Activated CD4-positive, alpha-beta T cell treated with anti-CD3 and anti-CD28 coated beads, Interleukin-2, amount 10 ng/mL, durations not matched to agents 7 days and 5 days (primary cell): Measurements from ENCODE around the gene TMEM100. TPM values are rescaled to one million over a fixed set of nuclear protein-coding genes. Genes with fewer than 3 reads are reported as not detected.
A peak's percentile ranks its signal among the peaks of the same experiment; 100 is the strongest.

Experiments
- CTCF ChIA-PET: fragments of 350-600 bp; sonication (Branson Sonifier 250); formaldehyde crosslinking; loops from one replicate; lab custom pipeline; 2021; ENCODE audit warnings: antibody characterized with exemption; lab: Charles Lee
- POLR2A ChIA-PET: fragments of 350-600 bp; sonication (Branson Sonifier 250); formaldehyde crosslinking; loops from one replicate; lab custom pipeline; 2021; ENCODE audit warnings: antibody characterized with exemption; lab: Charles Lee
- DNase-seq: peaks from one replicate; pipeline ENCODE4 v3.0.0-alpha.2; 2020
- H3K27ac Mint-ChIP-seq: one replicate; pipeline ENCODE4 v1.8.0; 2021; ENCODE audit warnings: mild to moderate bottlenecking, moderate library complexity, mixed read lengths
- H3K27me3 Mint-ChIP-seq: one replicate; pipeline ENCODE4 v1.8.0; 2021; ENCODE audit warnings: mixed read lengths
- H3K36me3 Mint-ChIP-seq: one replicate; pipeline ENCODE4 v1.8.0; 2021; ENCODE audit warnings: low read depth, mixed read lengths
- H3K4me1 Mint-ChIP-seq: one replicate; pipeline ENCODE4 v1.8.0; 2021; ENCODE audit warnings: mixed read lengths
- H3K4me3 Mint-ChIP-seq: one replicate; pipeline ENCODE4 v1.8.0; 2021; ENCODE audit warnings: mild to moderate bottlenecking, moderate library complexity, mixed read lengths
- H3K9me3 Mint-ChIP-seq: one replicate; pipeline ENCODE4 v1.8.0; 2021; ENCODE audit warnings: mixed read lengths
- total RNA-seq, 2 experiments: library from RNA; stranded (reverse); gene quantifications; one replicate each; pipeline ENCODE4 v1.2.3, GENCODE V29; 2021

Gene TMEM100
- total RNA-seq, 2 experiments from 2014 or later = not detected

DNA sequence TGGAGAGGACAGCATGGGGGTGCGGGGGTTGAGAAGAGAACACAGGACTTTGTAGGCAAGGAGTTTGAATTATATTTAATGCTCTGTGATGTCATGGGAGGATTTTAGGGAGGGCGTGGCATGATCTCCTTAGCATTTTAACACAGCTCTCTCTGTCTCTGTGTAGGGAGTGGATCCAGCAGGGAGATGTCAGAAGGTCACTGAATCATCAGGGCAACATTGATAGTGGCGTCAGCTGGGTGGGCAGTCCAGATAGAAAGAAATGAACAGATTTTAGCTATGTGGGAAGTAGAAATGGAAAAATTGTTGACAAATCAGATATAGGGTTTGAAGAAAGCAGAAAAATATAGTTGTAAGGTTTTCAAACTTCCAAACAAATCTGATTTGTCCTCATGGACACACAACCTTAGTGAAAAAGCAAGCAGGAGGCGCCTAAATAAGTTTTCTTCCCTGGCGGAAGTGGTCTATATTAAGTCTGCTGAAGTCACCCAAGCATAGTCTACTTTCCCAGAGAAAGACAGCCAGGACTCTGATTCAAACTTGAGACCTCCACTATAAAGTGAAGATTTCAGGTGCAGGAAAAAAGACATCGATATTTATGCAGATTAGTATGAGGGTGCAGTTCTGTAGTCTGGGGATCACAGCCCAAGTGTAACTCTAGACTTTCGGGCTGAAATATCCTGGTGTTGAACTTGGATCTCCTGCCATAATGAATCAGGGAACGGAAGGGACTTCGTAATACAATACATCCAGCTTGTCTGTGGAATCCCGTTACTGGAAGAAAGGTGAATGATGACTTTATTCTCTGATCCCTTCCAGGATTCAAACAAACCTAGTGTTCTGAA is 18.1 kb upstream of the TMEM100 start:
- Mint-ChIP-seq H3K4me3 (no peak overlapping the region), H3K27ac (no peak overlapping the region), H3K4me1 (peaks cover 2% of the 10 kb centered on the region), H3K36me3 (no peaks in the 10 kb centered on the region), H3K9me3 (no peaks in the 10 kb centered on the region), H3K27me3 (peaks cover 25% of the 10 kb centered on the region)
- POLR2A ChIA-PET = no interaction called here
- CTCF ChIA-PET = no interaction called here
- DNase-seq = no peak

DNA sequence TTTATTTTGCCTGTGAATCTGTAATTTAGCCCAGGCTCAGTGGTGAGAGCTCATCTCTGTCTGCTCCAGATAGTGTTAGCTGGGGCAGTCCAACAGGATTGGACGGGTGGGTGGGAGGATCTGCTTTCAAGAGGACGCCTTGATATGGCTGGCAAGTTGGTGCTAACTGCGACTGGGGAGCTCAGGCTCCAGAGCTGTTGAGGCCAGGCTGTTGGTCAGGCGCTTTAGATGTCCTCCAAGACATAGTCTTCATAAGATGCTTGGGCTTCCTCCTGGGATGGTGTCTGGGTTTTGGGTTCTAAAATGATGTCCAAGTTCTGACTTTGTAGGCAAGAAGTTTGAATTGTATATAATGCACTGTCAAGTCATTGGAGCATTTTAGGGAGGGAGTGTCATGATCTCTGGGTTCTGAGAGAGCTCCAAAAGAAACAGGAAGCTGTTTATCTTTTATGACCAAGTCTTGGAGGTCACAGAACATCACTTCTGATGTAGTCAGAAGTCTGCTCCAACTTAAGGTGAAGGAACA is 15.4 kb upstream of the TMEM100 start:
- POLR2A ChIA-PET = no interaction called here
- Mint-ChIP-seq H3K36me3 (no peaks in the 10 kb centered on the region), H3K9me3 (no peaks in the 10 kb centered on the region)

DNA sequence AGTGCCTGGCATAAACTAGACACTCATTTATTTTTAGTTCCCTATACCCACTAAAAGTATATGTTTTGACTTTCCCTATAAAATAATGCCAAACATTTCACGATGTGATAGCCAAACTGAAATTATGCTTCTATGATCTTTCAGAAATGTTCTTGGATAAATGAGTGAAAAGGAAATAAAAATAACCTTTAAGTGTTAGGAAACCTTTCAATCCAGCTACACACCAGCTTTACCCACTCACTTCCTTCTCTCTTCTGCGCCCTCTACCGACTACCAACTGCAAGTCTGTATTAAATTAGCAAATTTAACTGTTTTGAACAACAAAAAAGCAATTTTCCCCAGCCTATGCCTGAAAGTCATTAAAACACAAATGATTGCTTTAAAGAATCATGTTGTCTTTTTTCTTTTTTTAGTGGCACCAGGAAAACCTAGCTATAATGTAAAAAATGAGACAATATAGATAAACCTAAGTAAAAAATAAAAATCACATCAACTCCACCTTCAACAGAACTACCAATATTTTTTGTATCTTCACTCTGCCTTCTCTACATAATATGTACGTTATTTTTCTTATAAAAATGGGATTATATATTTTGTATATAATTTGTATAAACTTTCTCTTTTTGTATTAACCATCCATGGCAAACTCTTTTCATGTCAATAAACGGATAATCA is 13.2 kb upstream of the TMEM100 start:
- CTCF ChIA-PET = interaction anchor here (1.0 to 1.1 kb wide), 2 partner anchors 15 to 17 kb away, joined by 5 to 7 read pairs; partner anchors contain the start of gene PCTP
- POLR2A ChIA-PET = no interaction called here
- no peak overlapping the region for H3K27ac Mint-ChIP-seq
- peaks cover 21% of the 10 kb centered on the region for H3K27me3 Mint-ChIP-seq
- H3K4me3 Mint-ChIP-seq = no peak overlapping the region
- H3K9me3 Mint-ChIP-seq = no peaks in the 10 kb centered on the region
- no peaks in the 10 kb centered on the region for H3K36me3 Mint-ChIP-seq
- peak; percentile 58 for DNase-seq
- peaks cover 13% of the 10 kb centered on the region for H3K4me1 Mint-ChIP-seq

More for the DNA sequence above, 15.4 kb upstream of the TMEM100 start:
- CTCF ChIA-PET = no interaction called here
- no peak for DNase-seq
- Mint-ChIP-seq H3K4me1 (peaks cover 13% of the 10 kb centered on the region), H3K27me3 (peaks cover 19% of the 10 kb centered on the region), H3K27ac (no peak overlapping the region), H3K4me3 (no peak overlapping the region)

DNA sequence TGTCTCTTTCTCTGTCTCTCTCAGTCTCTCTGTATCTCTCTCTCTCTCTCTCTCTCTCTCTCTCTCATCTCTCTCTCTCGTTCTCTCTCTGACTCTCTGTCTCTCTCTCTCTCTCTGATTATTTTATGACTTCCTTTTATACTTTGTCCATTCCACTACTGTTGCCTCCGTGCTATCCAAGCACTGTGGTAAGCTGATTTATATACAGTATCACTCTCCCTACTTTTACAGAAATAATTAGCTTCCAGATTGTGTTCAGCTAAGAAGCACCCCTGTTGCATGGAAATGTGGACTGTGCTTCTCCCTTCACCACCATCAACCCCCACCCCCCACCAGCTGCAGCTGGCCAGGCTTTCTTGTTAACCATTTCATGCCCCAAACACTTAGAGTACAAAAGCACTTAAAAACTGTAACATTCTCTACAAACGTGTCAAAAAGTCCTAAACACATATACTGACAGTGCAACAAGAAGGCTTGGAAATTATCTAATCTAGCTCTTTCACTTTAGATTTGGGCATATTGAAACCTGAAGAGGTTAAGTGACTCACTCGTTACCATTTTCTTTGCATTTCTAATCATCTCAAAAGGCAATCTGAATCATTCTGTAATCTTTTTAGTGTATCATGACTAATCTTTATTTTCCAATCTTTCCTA is 11.6 kb upstream of the TMEM100 start:
- Mint-ChIP-seq H3K9me3 (no peaks in the 10 kb centered on the region), H3K27me3 (peaks cover 22% of the 10 kb centered on the region), H3K36me3 (no peaks in the 10 kb centered on the region), H3K4me1 (peaks cover 13% of the 10 kb centered on the region), H3K27ac (no peak overlapping the region), H3K4me3 (no peak overlapping the region)
- DNase-seq = no peak
- ChIA-PET POLR2A (interaction anchor here (0.7 kb wide), 1 partner anchor 62 kb away, joined by 4 read pairs; no protein-coding TSS in a partner anchor), CTCF (interaction anchor here (1.7 kb wide), 1 partner anchor 16 kb away, joined by 5 read pairs; no protein-coding TSS in a partner anchor)

DNA sequence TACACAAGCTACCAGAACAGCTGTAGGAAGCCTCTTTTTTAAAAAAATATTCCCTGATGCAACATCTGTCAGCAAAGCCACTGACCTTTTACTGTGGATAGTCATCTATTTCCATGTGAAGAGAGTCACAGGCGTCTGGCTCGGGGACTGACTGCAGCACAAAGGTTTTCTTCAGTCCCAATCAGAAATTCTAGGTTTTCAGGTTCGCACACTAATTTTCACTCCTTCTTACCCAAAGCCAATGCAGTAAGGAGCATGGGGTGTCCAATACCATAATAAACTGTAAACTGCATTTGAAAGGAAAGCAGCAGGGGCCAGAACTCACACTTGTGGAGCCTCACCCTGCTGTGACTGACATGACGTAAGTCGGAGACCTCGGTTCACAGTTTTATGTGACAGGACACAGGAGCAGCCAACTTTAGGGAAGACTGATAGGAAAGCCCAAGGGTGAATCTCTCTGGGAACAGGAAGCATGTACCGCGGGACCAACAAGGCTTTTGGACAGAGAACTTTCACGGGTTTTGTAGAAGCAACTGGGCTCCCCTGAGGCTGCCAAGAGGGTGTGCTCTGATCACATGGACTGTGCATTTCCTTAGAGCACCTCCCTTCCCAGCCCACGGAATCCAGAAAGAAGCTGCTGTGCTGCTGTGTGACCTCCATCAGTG is 9.1 kb upstream of the TMEM100 start:
- no peak for DNase-seq
- Mint-ChIP-seq H3K9me3 (no peaks in the 10 kb centered on the region), H3K4me1 (peaks cover 13% of the 10 kb centered on the region), H3K4me3 (no peak overlapping the region), H3K36me3 (no peaks in the 10 kb centered on the region), H3K27me3 (peaks cover 25% of the 10 kb centered on the region), H3K27ac (no peak overlapping the region)
- POLR2A ChIA-PET = interaction anchor here (0.6 kb wide), 1 partner anchor 825 kb away, joined by 3 read pairs; no protein-coding TSS in a partner anchor
- CTCF ChIA-PET = no interaction called here

DNA sequence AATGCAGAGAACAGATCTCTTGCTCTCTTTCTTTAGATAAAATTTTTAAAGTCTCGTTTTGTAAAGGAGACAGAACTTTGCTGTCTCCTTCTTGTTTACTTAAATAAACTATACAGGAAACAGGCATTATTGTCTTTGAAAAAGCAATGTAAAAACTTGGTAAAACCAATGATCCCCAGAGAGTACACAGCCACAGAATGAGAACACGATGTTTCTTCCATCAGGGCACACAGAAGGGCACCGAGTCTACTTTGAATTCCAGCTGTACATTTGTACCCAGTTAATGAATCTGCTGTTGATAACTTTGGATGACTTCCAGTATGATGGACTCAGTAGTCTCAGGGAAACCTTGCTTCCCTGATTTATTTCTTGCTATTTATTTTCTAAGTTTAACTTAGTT is 8.1 kb upstream of the TMEM100 start:
- POLR2A ChIA-PET = interaction anchor here (0.6 kb wide), 1 partner anchor 826 kb away, joined by 3 read pairs; no protein-coding TSS in a partner anchor
- no peak overlapping the region for H3K4me3 Mint-ChIP-seq
- no peak overlapping the region for H3K27ac Mint-ChIP-seq
- DNase-seq = no peak
- H3K9me3 Mint-ChIP-seq = no peaks in the 10 kb centered on the region
- peaks cover 32% of the 10 kb centered on the region for H3K27me3 Mint-ChIP-seq
- peaks cover 12% of the 10 kb centered on the region for H3K4me1 Mint-ChIP-seq
- CTCF ChIA-PET = no interaction called here
- no peaks in the 10 kb centered on the region for H3K36me3 Mint-ChIP-seq

DNA sequence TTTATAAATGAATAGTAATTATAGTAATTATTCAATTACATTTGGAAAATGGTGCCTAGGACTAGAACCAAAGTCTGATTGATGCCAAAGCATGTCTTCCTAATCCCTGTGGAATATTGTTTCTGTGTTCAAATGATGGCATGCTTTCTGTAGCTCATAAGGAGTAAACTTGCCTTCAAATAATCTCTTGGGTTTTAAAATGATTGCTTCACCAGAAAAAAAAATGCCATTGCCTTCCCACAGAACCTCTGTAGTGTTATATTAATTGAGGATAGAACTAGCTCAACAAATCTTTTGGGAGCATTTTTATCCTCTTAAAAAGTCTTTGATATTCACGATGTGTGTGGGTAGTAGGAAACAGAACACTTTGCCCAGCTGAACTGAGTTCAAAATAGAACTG is 7.7 kb upstream of the TMEM100 start:
- peaks cover 34% of the 10 kb centered on the region for H3K27me3 Mint-ChIP-seq
- H3K36me3 Mint-ChIP-seq = no peaks in the 10 kb centered on the region
- H3K4me1 Mint-ChIP-seq = peaks cover 10% of the 10 kb centered on the region
- ChIA-PET POLR2A (no interaction called here), CTCF (no interaction called here)
- H3K9me3 Mint-ChIP-seq = no peaks in the 10 kb centered on the region
- no peak overlapping the region for H3K27ac Mint-ChIP-seq
- H3K4me3 Mint-ChIP-seq = no peak overlapping the region
- DNase-seq = no peak

DNA sequence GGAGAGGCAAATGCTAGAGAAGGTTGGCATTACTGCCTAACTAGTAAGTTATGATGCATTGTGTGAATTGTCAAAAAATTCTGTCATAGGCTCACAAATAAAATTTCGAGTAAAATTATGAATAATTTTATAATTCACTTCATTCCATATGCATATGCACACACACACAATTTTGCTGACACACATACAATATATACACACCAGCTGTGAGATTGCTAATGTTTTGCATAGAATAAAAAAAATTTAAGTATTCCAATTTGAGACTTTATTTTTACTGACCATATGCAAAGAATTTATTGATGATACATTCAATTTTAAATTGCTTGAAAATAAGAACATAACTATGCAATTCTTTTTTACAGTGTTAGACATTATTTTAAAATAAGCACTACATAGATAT is 6.8 kb upstream of the TMEM100 start:
- Mint-ChIP-seq H3K4me3 (no peak overlapping the region), H3K4me1 (peaks cover 6% of the 10 kb centered on the region), H3K27ac (no peak overlapping the region), H3K27me3 (peaks cover 40% of the 10 kb centered on the region), H3K9me3 (no peaks in the 10 kb centered on the region), H3K36me3 (no peaks in the 10 kb centered on the region)
- ChIA-PET POLR2A (no interaction called here), CTCF (no interaction called here)
- DNase-seq = no peak

DNA sequence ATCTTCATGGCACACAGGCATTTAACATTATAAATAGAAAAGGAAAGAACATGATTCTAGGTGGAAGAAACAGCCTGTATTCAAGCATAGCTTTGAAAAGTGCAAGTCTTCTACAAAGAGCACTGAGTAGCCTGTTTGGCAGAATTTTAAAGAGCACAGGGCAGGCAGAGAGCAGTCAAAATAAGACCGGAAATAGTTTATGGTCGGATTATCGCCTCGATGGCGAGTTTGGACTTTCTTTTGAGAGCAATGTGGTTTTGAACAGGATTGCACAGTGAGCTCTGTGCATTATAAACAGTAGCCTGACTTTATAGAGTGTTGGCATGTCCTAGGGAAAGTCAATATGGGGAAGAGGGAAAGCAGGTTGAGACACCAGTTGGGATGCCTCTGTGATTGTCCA is 6.2 kb upstream of the TMEM100 start:
- H3K4me1 Mint-ChIP-seq = no peaks in the 10 kb centered on the region
- no peaks in the 10 kb centered on the region for H3K9me3 Mint-ChIP-seq
- ChIA-PET CTCF (no interaction called here), POLR2A (no interaction called here)
- H3K27me3 Mint-ChIP-seq = peaks cover 40% of the 10 kb centered on the region
- H3K36me3 Mint-ChIP-seq = no peaks in the 10 kb centered on the region
- H3K27ac Mint-ChIP-seq = no peak overlapping the region
- no peak for DNase-seq
- H3K4me3 Mint-ChIP-seq = no peak overlapping the region

DNA sequence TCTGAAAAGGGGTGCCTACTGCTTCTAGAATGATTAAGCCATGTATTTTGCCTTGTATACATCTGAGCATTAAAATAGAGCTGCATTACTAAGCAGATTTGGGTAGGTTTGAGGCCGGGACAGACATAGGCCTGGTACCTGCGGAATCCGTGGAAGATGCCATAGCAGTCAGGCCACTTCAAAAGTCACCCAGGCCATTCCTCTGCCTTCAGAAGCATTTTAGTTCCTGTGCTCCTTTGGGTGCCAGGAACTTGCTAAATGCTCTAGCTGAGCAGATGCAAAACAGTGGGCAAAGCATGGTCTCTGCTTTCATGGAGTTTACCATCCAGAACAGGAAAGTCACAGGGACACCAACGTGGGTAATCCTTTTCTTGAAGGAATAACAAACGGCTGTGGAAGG is 5.7 kb upstream of the TMEM100 start:
- no peaks in the 10 kb centered on the region for H3K36me3 Mint-ChIP-seq
- peaks cover 40% of the 10 kb centered on the region for H3K27me3 Mint-ChIP-seq
- H3K4me1 Mint-ChIP-seq = no peaks in the 10 kb centered on the region
- no peak for DNase-seq
- H3K4me3 Mint-ChIP-seq = no peak overlapping the region
- no peaks in the 10 kb centered on the region for H3K9me3 Mint-ChIP-seq
- no peak overlapping the region for H3K27ac Mint-ChIP-seq
- CTCF ChIA-PET = no interaction called here
- POLR2A ChIA-PET = no interaction called here

DNA sequence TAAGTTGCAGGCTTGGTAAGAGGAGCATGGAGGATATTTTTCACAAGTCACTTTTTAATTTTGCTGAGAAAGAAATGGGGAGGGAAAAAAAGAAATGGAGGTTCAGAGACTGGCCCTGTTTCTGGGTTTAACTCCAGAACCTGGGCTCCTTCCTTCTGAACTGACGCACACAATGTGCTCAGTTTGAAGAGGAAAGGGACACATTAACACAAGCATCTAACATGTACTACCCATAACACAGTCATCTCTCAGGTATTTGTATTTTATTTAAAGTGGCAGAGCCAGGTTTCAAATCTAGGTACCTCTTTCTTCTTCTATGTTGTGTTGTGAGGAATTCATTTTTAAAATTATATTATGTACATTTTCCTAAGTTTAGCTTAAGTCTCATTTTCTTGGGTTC is 5.3 kb upstream of the TMEM100 start:
- no peaks in the 10 kb centered on the region for H3K4me1 Mint-ChIP-seq
- H3K27me3 Mint-ChIP-seq = peaks cover 42% of the 10 kb centered on the region
- POLR2A ChIA-PET = no interaction called here
- H3K27ac Mint-ChIP-seq = no peak overlapping the region
- H3K36me3 Mint-ChIP-seq = no peaks in the 10 kb centered on the region
- H3K4me3 Mint-ChIP-seq = no peak overlapping the region
- CTCF ChIA-PET = no interaction called here
- no peak for DNase-seq
- no peaks in the 10 kb centered on the region for H3K9me3 Mint-ChIP-seq

DNA sequence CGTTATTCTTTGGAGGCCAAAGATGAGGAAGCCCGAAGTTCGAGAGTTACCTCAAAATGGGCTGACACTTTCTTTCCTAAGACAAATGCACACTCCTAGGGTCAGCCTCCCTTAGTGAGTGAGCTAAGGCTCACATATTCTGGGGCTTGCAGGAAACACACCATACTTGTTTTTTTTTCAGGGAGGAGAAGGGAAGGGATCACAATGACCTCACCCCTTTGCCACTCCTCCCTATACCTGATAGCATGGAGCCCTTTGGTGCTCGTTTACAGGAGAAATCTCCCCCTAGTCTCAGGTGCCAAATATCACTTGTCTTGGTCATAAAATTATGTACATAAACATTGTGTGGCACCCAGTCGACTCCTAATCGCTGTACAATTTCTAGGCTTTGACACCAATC is 4.6 kb upstream of the TMEM100 start:
- H3K9me3 Mint-ChIP-seq = no peaks in the 10 kb centered on the region
- H3K4me3 Mint-ChIP-seq = no peak overlapping the region
- no peaks in the 10 kb centered on the region for H3K4me1 Mint-ChIP-seq
- H3K27ac Mint-ChIP-seq = no peak overlapping the region
- ChIA-PET CTCF (no interaction called here), POLR2A (no interaction called here)
- H3K36me3 Mint-ChIP-seq = no peaks in the 10 kb centered on the region
- peaks cover 44% of the 10 kb centered on the region for H3K27me3 Mint-ChIP-seq
- DNase-seq = no peak
